ENCODE results near the gene DLG2.

Gene DLG2

GRCh38 chr11:84234011-84234410 lies 1393.1 kb downstream of the DLG2 start:
- no peak for DNase-seq

GRCh38 chr11:84232511-84232910 lies 1394.6 kb downstream of the DLG2 start:
- no peak for DNase-seq

DNA sequence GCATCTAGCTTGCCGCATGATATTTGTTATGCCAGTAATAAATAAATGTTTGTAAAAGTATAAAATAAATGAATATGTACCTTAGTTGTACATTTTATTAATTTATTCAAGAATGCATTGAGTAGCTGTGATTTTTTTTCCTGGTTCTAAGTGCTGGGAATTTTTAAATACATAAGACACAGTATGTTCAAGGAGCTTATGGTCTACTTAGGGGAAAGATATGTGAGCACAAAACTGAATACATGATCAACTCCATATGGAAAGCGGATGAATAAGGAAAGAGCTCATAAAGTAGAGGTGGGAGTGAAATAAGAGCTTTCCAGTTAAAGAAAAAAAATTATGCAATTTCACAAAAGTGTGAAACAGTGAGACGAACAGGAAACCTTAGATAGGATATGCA lies 1396.7 kb downstream of the DLG2 start:
- no peak for DNase-seq

DNA sequence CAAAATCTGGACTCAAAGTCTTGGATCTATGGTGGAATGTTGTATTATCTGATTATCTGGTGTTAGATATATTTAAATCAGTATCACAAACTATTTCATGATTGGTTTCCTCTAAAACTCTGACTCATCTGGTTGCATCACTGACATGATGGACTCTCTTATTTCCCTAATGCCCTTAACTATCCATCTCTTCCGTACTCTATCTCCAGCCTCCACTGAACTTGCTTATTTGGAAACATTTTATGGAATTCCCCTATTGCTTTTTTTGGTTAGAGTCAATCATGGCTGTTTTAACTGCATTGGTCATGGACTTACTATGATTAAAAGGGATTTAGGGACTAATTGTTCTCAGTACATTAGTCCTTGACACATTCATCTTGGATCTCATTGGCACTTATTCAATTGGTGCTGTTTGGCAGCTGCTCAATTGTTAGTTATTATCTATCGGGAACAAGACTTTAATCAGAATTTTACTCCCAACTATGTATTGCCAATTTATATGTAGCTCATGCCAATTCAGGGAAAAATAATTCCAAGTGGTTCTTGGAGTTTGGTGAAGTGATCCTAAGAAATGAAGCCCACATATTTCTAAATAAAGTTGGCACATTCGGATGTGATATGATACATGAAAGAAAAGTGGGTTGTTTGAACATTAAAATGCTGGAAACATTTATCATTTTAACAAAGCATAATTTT lies 1399.0 kb downstream of the DLG2 start:
- no peak for DNase-seq

DNA sequence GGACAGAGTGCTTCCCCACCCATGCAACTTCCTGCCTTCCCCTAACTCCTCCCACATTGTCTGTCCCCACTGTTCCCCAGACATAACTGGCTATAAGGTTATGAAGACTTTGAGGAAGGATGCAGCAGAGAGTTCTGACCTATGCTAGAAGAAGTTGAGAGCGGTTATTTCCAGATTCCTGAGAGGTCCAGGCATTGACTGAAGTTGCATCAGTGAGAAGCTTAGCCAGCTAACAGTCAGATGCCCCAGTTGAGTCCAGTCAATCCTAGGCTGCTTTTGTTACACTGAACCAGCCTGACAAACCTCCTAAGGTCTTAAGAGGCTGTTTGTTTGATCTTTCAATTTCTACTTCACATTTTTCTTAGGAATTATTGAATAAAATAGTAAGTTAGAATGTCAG lies 1403.1 kb downstream of the DLG2 start:
- no peak for DNase-seq

DNA sequence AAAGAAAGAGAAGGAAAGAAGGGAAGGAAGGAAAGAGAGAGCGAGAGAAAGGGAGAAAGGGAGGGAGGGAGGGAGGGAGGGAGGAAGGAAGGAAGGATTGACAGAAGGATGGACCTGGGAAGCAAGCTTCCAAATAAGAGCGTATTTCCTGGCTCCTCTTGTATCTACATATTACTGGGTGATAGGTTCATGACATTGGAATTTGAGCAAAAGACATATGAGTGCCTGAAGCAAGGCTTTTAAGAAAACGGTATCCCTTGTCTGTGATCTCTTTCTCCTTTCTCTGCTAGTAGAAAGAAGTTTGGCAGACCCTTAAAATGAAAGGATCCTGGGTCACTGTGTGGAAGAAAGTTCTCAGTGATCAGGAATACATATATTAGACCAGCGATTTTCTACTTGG lies 1408.8 kb downstream of the DLG2 start:
- no peak for DNase-seq

DNA sequence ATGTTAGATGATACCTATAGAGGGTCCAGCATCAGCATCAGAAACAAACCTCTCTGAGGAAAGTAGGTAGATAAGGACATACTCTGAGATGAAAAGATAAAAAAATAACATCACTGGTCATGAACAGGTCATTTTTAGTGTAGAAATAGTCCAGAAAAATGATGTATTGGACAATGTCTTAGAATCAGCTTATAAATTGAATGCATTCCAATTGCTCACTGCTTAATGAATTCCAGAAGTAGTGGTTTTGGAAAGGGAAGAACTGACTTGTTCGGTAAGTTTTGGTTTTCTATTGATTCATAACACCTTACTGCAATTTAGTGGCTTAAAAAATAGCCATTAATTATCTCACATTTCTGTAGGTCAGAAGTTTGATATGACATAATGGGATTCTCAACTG lies 1411.5 kb downstream of the DLG2 start:
- no peak for DNase-seq

- no peak for DNase-seq
Measured at GRCh38 chr11:84214557-84214956, 1412.6 kb downstream of the DLG2 start.

DNA sequence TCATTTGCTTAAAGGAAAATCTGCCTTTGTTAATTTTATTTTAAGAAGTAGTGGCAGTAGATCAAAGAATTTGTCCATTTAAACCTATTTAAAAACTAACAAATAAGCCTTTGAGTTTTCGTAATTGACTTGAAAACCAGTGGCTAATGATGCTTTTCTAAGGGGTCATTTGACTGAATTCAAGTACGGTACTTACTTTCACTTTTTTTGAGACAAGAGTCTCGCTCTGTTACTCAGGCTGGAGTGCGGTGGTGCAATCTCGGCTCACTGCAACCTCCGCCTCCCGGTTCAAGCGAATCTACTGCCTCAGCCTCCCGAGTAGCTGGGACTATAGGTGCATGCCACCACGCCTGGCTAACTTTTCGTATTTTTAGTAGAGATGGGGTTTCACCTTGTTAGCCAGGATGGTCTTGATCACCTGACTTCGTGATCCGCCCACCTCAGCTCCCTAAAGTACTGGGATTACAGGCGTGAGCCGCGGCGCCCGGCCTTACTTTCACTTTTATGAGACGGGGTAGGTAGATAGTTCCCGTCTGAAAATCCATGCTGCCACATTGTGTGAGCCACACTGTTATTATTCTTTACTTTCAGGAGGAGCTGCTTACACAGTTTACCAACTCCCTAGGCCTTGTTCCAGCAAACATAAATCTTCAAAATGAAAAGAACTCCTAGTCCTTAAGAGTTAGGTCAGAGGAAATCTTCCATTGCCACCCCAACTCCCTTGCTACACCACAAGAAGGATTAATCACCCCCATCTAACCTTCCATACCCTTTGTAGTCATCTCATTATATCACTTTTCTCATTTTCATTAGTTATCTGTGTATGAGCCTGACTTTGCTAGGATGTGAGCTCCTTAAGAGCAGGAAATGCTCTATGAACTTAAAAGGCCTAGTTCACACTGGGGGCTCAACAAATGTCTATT lies 1414.4 kb downstream of the DLG2 start:
- no peak for DNase-seq

DNA sequence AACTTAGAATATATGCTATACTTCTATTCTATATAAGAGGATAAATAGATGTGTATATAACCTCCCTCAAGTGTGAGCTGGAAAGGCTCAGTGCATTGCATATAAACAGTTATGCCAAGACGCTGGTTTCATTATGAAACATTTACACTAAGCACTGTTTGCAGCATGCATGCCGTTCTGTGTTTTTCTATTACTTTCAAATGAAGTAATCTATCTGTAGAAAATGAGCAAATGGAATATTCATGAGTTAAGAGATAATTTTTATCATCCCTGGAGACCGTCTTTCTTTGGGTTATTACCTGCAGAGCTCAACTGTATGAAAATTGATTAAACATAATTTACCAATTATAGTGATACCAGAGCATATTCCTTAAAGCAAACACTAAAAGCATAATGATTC lies 1415.2 kb downstream of the DLG2 start:
- no peak for DNase-seq

DNA sequence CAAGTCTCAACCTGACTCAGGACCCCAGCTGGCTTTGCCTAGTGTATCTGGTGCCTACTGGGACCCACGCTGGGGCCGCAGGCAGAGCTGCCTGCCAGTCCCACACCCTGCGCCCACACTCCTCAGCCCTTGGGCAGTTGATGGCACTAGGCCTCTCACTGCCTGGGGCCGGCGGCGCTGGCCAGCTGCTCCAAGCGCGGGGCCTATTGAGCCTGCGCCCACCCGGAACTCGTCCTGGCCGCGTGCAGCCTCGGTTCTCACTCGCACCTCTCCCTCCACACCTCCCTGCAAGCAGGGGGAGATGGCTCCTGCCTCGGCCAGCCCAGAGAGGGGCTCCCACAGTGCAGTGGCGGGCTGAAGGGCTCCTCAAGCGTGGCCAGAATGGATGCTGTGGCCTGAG lies 1432.4 kb downstream of the DLG2 start:
- DNase-seq, result no peak

DNA sequence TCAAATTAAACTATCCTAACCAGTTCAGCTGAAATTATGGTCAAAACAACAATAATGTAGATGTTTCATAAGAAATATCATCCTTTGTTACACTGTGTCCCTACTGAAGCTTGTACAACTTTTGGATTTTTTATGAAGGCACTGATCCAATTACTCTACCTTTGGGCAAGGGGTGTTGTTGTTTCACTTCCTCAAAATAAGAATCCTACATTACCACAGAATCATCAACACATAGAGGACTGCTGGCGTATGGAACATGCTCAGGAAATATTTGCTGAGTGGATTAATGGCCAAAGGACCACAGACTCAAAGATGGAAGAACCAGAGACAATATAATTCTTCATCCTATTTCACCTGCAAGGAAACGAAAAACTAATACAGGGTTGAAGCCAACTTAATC lies 1433.4 kb downstream of the DLG2 start:
- DNase-seq, result no peak

DNA sequence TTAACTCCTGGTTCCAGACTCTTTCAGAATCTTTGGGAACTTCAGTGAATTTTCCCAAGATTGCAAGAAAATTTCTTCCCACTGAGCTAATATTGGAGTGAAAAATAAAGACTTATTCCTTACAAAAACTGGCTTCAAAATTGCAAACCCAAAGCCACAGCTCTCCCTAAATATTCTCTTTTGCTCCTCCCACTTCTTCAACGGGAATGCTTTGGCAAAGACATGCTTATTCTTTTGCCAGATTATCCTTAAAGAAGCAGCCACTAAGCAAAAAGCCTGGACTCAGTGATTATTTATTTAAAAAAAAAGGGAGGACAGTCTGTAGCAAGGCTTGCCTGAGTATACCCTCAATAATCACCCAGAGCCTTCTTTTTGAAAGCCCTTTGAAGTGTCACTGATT lies 1438.6 kb downstream of the DLG2 start:
- DNase-seq, result no peak

GRCh38 chr11:84173078-84173477 lies 1454.1 kb downstream of the DLG2 start:
- no peak for DNase-seq

DNA sequence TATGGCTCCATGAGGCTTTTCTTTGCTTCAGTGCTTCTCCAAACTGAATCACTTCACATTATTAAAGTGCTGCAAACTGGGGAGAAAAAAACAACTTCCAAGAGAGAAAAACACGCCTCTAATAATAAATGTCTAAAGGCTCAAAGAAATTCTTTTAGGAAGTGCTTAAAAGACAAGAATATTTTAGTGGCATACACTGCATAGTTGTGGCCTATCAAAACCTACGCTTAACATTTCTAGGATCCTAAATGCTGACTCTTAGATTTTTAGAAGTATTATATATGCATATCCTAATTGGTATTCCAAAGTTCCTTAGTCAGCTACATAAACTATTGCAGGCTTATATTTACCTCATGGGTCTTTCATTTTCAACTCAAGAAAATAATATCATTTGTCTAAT lies 1462.0 kb downstream of the DLG2 start:
- DNase-seq, result no peak

DNA sequence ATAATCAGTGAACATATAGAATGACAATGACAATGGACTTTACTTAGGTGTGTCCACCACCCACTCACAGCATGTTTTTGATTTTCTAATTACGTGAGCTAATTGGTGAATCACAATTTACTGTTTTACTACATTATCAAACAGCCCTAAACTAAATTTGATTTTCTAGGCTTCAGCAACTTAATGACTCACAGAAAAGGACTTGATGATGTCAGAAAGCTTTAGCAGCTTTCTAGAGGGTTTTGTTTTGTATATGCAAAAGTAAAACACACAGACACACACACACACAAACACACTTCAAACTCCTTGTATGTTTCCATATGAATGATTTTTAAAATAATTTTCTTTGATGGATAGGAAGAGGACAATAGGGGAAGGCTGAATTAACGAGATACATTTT lies 1462.4 kb downstream of the DLG2 start:
- no peak for DNase-seq

DNA sequence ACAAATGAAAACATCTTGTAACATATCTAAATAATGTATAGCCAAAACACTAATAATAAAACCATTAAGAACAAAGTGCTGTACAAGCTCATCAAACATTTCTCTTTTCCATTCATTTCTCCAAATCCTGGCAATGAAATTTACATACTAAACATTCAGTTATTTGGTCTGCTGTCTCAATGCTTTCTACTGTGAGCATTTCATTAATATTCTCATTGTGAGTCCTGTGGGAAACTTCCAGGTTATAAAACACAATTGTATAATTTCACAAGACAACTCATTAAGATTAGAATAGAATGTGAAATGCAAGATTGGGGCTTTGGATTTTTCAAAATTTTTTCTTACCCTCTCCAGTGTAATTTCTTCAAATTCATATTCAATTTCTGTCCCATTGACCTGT lies 1464.0 kb downstream of the DLG2 start:
- DNase-seq, result no peak

DNA sequence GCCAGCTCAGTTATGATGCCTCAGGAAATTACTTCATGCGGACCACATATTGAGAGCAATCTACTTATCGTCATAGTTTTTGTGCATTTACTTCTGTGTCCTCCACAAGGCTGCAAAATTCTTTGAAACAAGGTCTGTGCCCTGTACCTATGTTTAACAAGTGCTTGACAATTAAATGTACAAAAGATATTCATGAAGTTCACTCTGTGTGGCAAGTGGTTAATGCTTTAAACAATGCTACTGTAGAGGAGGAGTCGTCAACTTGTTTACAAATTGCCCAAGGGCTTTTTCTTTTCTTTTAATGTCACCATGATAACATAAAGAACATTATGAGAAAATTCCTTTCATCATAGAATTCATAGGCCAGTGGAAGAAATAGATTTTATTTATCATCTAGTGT lies 1469.5 kb downstream of the DLG2 start:
- DNase-seq, result no peak

- DNase-seq, result no peak
Measured at GRCh38 chr11:84146826-84147225, 1480.3 kb downstream of the DLG2 start.

DNA sequence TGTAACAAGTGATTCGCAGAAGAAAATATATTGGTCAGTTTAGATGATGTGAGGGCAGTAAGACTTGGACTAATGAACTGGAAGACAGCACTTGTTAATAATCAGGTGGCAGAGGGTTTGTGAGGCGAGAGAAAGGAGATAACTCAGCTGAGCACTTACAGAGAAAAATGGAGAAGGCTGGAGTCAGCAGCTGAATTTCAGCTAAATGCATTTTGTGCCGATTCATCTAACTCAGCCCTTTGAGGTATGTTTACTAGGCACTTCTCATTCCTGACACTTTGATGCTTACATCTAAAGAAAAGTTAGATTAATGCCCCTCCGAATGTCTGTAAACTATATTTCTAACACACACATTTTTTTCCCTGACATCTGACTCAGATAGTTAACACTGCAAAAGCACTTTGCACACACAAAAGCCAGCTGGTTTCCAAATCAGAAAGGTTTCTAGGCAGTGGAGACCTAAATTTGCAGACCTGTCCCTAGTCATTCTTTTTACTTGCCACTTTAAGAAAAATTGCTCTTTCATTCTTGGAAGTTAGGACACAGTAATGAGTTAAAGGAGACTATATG lies 1481.4 kb downstream of the DLG2 start:
- DNase-seq, result no peak

GRCh38 chr11:84144531-84144930 lies 1482.6 kb downstream of the DLG2 start:
- no peak for DNase-seq

DNA sequence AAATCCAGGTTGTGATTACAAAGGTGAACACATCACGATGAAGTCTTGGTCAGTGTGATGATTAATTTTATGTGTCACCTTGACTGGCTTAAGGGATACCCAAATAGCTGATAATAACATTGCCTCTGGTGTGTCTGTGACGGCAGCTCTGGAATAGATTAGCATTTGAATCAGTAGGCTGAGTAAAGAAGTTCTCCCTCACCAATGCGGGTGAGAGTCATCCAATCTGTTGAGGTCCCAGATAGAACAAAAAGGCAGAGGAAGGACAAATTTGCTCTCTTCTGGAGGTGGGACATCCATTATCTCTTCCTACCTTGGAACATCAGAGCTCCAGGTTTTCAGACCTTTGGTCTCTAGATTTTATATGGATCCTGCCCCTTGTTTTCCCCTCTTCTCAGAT lies 1484.7 kb downstream of the DLG2 start:
- DNase-seq, result no peak

GRCh38 chr11:84140386-84141169 lies 1486.6 kb downstream of the DLG2 start:
- no peak for DNase-seq
